IPS-NIHi7 (cell line): ENCODE measurements around the gene ANKRD11.
"Not testable (repeated sequence)": the region's sequence is repeated elsewhere in the genome, so short reads cannot be mapped to it uniquely, and the experiment has no call there.

Experiments
- DNase-seq: peaks from one replicate; pipeline ENCODE4 v3.0.0; 2012; ENCODE audit warnings: mixed read lengths; ENCODE audit errors: extremely low spot score

ANKRD11 gene

GRCh38 chr16:89330177-89330856, 160.0 kb downstream of the ANKRD11 start:
- peak; percentile 64 for DNase-seq

- not testable (repeated sequence) for DNase-seq
Measured at GRCh38 chr16:89329830-89330176, 160.6 kb downstream of the ANKRD11 start.

GRCh38 chr16:89328412-89329400, 161.7 kb downstream of the ANKRD11 start:
- not testable (repeated sequence) for DNase-seq

GRCh38 chr16:89326721-89327120, 163.6 kb downstream of the ANKRD11 start:
- no peak for DNase-seq

- no peak for DNase-seq
Measured at GRCh38 chr16:89325861-89326471, 164.4 kb downstream of the ANKRD11 start.

GRCh38 chr16:89324056-89325010, 166.0 kb downstream of the ANKRD11 start:
- no peak for DNase-seq

- DNase-seq: no peak
Measured at GRCh38 chr16:89323120-89323960, 167.0 kb downstream of the ANKRD11 start.

GRCh38 chr16:89322321-89323119, 167.8 kb downstream of the ANKRD11 start:
- peak; percentile 84 for DNase-seq

- peak; percentile 78 for DNase-seq
Measured at GRCh38 chr16:89320782-89321501, 169.4 kb downstream of the ANKRD11 start.

- DNase-seq: no peak
Measured at GRCh38 chr16:89319886-89320781, 170.2 kb downstream of the ANKRD11 start.

GRCh38 chr16:89319631-89319885, 170.8 kb downstream of the ANKRD11 start:
- no peak for DNase-seq

- DNase-seq: no peak
Measured at GRCh38 chr16:89318871-89319630, 171.3 kb downstream of the ANKRD11 start.

- no peak for DNase-seq
Measured at GRCh38 chr16:89318430-89318758, 172.0 kb downstream of the ANKRD11 start.

GRCh38 chr16:89317729-89318429, 172.5 kb downstream of the ANKRD11 start:
- DNase-seq: no peak

GRCh38 chr16:89317101-89317671, 173.2 kb downstream of the ANKRD11 start:
- DNase-seq: no peak

- DNase-seq: no peak
Measured at GRCh38 chr16:89316701-89317100, 173.7 kb downstream of the ANKRD11 start.
